ENCODE measurements around the gene ZRSR2.
A peak's percentile ranks its signal among the peaks of the same experiment; 100 is the strongest.
"Not testable (repeated sequence)": the region's sequence is repeated elsewhere in the genome, so short reads cannot be mapped to it uniquely, and the experiment has no call there.

The ZRSR2 gene, protein sequence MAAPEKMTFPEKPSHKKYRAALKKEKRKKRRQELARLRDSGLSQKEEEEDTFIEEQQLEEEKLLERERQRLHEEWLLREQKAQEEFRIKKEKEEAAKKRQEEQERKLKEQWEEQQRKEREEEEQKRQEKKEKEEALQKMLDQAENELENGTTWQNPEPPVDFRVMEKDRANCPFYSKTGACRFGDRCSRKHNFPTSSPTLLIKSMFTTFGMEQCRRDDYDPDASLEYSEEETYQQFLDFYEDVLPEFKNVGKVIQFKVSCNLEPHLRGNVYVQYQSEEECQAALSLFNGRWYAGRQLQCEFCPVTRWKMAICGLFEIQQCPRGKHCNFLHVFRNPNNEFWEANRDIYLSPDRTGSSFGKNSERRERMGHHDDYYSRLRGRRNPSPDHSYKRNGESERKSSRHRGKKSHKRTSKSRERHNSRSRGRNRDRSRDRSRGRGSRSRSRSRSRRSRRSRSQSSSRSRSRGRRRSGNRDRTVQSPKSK

DNA sequence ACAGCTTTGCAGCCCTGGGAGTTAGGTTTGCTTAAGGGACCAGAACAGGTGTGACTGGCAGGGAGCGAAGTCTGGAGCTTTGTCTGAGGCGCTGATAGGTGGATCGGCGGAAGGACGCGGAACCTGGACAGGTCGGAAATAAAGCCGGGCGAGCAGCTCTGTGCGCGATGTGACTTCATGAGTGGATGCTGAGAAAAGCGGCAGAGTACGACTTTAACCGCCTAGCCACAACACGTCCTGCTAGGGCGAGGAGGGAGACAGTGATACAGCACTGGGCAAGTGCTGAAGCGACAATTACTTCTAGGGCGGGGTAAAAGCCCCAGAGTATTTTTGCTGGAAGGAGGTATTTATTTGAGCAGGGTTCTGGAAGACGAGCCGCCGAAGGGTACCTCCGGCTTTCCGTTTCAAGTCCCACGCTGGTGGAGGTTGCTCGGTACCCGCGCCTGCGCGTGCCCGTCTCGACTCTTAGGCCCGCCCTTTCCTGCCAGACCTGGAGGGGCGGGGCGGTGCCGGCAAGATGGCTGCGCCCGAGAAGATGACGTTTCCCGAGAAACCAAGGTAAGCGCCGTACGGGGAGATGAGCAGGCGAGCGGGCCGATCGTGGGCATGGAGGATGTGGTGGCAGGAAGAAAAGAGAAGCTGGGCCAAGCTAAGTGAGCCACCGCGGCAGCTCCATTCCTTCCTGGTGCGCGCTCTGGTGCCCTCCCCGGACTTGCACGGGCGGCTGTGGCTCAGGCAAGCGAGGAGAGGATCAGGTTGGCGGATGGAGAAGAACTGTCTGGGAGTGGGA is at the start of gene ZRSR2:
Gene ZRSR2, plus strand, starts transcription at position 506 of the 790 bp plus-strand sequence. Its CDS starts 12 bp downstream, at position 518.
- DNase-seq: peak; percentile 91

- DNase-seq: no peak
Observed at GRCh38 chrX:15744181-15744867, 46.0 kb upstream of the ZRSR2 start.

DNA sequence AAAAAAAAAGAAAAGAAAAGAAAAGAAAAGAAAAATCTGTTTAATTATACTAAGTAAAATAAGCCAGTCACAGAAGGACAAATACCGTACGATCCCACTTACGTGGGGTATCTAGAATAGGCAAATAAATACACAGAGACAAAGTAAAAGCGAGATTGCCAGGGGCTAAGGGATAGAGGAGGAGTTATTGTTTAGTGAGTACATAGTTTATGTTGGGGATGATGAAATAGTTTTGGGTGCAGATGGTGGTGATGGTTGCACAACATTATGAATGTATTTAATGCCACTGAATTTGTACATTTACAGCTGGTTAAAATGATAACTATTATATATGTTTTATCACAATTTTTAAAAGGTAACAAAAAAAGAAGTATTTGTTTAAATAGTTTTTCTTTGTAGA is 45.1 kb upstream of the ZRSR2 start:
- DNase-seq: no peak

GRCh38 chrX:15746651-15747050 is 43.6 kb upstream of the ZRSR2 start:
- DNase-seq: not testable (repeated sequence)

DNA sequence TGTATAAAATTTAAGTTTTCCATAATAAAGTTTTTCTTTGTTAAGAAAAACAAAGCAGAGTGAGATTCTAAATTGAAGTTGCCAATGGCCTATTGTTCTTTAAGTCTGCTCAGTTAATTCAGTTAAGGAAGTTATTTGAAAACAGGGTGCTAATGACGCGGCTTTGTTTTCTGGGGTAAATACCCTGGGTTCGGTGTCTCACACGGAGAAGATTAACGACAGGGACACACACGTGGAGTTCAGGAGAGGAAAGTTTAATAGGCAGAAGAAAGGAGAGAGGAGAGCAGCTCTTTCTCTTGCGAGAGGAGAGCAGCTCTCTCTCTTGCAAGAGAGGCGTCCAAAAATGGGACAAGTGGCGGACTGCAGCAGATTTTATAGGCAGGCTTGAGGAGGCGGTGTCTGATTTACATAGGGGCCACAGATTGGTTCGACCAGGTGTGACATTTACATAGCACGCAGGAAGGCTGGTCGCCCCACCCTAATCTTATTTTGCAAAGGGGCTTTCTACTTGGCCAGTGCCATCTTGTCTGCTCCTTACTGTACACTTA is 42.6 kb upstream of the ZRSR2 start:
- no peak for DNase-seq

GRCh38 chrX:15748841-15749240 is 41.4 kb upstream of the ZRSR2 start:
- DNase-seq: no peak

- DNase-seq: peak; percentile 44
Observed at GRCh38 chrX:15749642-15750610, 40.4 kb upstream of the ZRSR2 start.

DNA sequence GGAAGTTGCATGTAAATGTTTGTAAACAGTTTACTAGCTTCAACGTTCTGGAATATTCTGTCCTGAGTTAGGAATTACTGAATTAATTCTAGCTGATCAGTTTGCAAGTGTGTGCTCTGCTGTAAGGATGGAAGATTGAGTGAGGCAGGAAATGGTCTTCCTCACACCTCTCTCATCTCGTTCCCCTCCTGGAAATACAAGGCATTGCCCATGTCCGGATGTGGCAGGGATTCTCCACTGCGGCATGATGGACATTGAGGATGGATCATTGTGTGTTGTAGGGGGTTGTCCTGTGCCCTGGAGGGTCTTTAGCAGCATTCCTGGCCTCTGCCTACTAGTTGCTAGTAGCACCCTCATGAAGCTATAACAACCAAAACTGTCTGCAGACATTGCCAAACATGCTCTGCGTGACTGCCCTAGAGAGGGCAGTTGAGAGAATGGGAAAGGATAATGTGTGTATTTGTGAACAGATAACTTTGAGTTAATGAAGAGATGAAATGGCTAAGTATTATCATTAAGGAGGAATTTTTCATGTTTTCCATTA is 39.6 kb upstream of the ZRSR2 start:
- DNase-seq: peak; percentile 33

DNA sequence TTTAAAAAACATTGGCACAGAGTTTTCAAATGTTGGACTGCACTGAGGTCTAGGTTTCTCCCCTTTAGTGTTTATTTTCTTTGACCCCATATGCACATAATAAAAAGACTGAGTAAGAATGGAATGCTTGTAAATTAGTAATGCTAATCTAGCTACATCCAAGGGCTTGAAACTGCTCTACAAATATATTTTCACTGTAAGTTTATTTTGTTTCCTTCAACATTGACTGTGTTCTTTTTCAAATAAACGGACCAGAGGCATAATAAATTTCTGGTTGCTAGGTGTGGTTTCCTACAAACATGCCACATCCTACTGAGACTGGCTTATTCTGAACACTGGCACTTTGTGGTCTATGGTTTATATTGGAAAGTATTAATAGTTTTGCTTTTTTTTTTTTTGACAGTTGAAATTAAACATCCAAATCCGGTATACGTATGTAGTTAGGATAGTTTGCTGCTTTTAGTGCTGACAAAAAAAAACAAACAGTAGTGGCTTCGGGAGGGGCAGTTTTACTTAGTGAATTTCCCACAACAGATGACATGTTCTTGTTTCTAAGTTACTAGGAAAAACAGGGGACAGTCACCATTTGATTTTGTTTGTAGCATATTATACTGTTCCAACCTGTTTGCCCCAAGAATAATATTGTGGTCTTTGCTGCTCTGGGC is 39.0 kb upstream of the ZRSR2 start:
- DNase-seq: peak; percentile 38

- DNase-seq: no peak
Observed at GRCh38 chrX:15755091-15755490, 35.2 kb upstream of the ZRSR2 start.

DNA sequence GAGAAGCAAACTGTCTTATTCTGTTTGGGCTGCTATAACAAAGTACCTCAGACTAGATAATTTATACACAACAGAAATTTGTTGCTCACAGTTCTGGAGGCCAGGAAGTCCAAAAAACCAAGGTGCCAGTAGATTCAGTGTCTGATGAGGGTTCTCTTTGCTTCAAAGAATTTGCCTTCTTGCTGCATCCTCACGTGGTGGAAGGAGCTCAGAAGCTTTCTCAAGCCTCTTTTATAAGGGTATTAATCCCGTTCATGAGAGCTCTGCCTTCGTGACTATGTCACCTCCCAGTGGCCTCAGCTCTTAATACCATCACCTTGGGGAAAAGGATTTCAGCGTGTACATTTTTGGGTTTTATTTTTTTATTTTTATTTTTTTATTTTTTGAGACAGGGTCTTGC is 32.1 kb upstream of the ZRSR2 start:
- DNase-seq: peak; percentile 35

DNA sequence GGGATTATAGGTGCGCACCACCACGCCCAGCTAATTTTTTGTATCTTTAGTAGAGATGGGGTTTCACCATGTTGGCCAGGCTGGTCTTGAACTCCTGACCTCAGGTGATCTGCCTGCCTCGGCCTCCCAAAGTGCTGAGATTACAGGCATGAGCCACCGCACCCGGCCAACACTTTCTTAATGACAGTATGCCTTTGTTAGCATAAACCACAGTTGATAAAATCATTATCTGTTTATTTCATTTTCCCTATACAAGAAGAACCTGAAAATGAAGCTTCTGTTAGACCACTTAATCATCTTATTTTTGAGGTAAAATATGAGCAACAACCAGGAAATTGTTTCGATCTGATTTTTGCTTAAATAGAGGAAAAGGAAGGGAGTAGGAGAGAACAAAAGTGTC is 30.4 kb upstream of the ZRSR2 start:
- DNase-seq: not testable (repeated sequence)

- peak; percentile 34 for DNase-seq
Observed at GRCh38 chrX:15761564-15762191, 28.6 kb upstream of the ZRSR2 start.

GRCh38 chrX:15769300-15769954 is 20.9 kb upstream of the ZRSR2 start:
- no peak for DNase-seq

GRCh38 chrX:15781961-15782699 is 8.2 kb upstream of the ZRSR2 start:
- no peak for DNase-seq

DNA sequence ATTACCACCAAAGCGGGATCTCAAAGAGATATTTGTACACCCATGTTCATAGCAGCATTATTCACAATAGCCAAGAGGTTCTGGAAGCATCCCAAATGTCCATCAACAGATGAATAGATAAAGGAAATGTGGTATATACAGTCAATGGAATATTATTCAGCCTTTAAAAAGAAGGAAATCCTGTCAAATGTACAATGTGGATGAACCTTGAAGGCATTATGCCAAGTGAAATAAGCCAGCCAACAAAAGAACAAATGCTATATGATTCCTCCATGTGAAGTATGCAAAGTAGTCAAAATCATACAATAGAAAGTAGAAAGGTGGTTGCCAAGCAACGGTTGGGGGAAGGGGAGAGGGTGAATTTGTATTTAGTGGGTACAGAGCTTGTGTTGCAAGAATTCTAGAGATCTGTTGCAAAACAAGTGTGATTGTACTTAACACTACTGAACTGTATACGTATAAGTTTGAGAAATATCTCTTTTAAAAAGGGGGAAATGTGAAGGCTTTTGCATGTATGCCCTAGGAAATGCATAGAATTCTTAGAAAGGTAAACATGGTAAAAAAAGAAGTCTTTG is 5.0 kb upstream of the ZRSR2 start:
- peak; percentile 3 for DNase-seq

GRCh38 chrX:15786915-15787314 is 3.4 kb upstream of the ZRSR2 start:
- peak; percentile 3 for DNase-seq

GRCh38 chrX:15790769-15791290 is 546 bp downstream of the ZRSR2 start:
- DNase-seq: no peak

All from CD4-positive, alpha-beta T cell treated with Interferon gamma for 1 hour (primary cell).